Astrocyte (in vitro differentiated cells and primary cell): ENCODE data around the gene NUBPL. TPM values are rescaled to one million over a fixed set of nuclear protein-coding genes. Genes with fewer than 3 reads are reported as not detected.

Experiments
- DNase-seq: peaks from one replicate; pipeline ENCODE4 v3.0.0-alpha.2; 2010; ENCODE audit warnings: low read depth
- FAIRE-seq: peaks from 2 replicates; lab custom pipeline; 2011; peaks lifted over from hg19 to GRCh38; lab: Jason Lieb, UNC
- H2AFZ ChIP-seq: 2 replicates; pipeline ENCODE4 v1.6.0; 2012; ENCODE audit warnings: low read depth, low read length, inconsistent platforms
- H3K27ac ChIP-seq: 2 replicates; pipeline ENCODE4 v1.5.1; 2011; ENCODE audit warnings: low read depth, low read length, inconsistent platforms
- H3K27me3 ChIP-seq: 2 replicates; pipeline ENCODE4 v1.6.0; 2011; ENCODE audit warnings: low read length, inconsistent platforms; ENCODE audit not compliant: insufficient read depth
- H3K36me3 ChIP-seq: 2 replicates; pipeline ENCODE4 v1.5.1; 2011; ENCODE audit warnings: low read length, inconsistent platforms; ENCODE audit not compliant: insufficient read depth
- H3K4me1 ChIP-seq: 2 replicates; pipeline ENCODE4 v1.5.1; 2011; ENCODE audit warnings: low read length, inconsistent platforms; ENCODE audit not compliant: insufficient read depth
- H3K4me2 ChIP-seq: 2 replicates; pipeline ENCODE4 v1.6.0; 2012; ENCODE audit warnings: low read length, inconsistent platforms
- H3K4me3 ChIP-seq: 2 replicates; pipeline ENCODE4 v1.5.1; 2011; ENCODE audit warnings: low read depth, mild to moderate bottlenecking, low read length, inconsistent platforms; ENCODE audit not compliant: insufficient read depth
- H3K79me2 ChIP-seq: 2 replicates; pipeline ENCODE4 v1.6.0; 2012; ENCODE audit warnings: mild to moderate bottlenecking, low read length, inconsistent platforms; ENCODE audit not compliant: insufficient read depth
- H3K9ac ChIP-seq: 2 replicates; pipeline ENCODE4 v1.6.0; 2012; ENCODE audit warnings: mild to moderate bottlenecking, low read length, inconsistent platforms
- H3K9me3 ChIP-seq: 2 replicates; pipeline ENCODE4 v1.5.1; 2012; ENCODE audit warnings: low read depth, mild to moderate bottlenecking, low read length, inconsistent platforms; ENCODE audit not compliant: insufficient read depth
- H4K20me1 ChIP-seq: 2 replicates; pipeline ENCODE4 v1.6.0; 2012; ENCODE audit warnings: low read length, inconsistent platforms; ENCODE audit not compliant: insufficient read depth
- H3K27ac Mint-ChIP-seq: one replicate; pipeline ENCODE4 v1.8.0; 2021; ENCODE audit warnings: mild to moderate bottlenecking, mixed read lengths; ENCODE audit not compliant: unreplicated experiment
- H3K27me3 Mint-ChIP-seq: one replicate; pipeline ENCODE4 v1.8.0; 2021; ENCODE audit warnings: low read depth, mixed read lengths; ENCODE audit not compliant: unreplicated experiment
- H3K36me3 Mint-ChIP-seq: one replicate; pipeline ENCODE4 v1.8.0; 2021; ENCODE audit warnings: low read depth, mixed read lengths; ENCODE audit not compliant: unreplicated experiment
- H3K4me1 Mint-ChIP-seq: one replicate; pipeline ENCODE4 v1.8.0; 2021; ENCODE audit warnings: low read depth, mixed read lengths; ENCODE audit not compliant: unreplicated experiment
- H3K4me3 Mint-ChIP-seq: one replicate; pipeline ENCODE4 v1.8.0; 2021; ENCODE audit warnings: mild to moderate bottlenecking, moderate library complexity, mixed read lengths; ENCODE audit not compliant: unreplicated experiment
- H3K9me3 Mint-ChIP-seq: one replicate; pipeline ENCODE4 v1.8.0; 2021; ENCODE audit warnings: mild to moderate bottlenecking, mixed read lengths; ENCODE audit not compliant: unreplicated experiment
- EZH2 ChIP-seq: IDR thresholded peaks from 2 replicates; pipeline ENCODE4 v1.6.1; 2012; ENCODE audit warnings: mild to moderate bottlenecking, low read length, inconsistent platforms; ENCODE audit not compliant: insufficient read depth
- total RNA-seq: library from RNA; stranded (reverse); gene quantifications from 2 replicates; pipeline ENCODE4 v1.2.1, GENCODE V29; 2021
- TF ChIP-seq, protein P1 (sequence below): IDR thresholded peaks from 2 replicates; pipeline ENCODE4 v1.5.1; 2011; ENCODE audit warnings: low read depth, mild to moderate bottlenecking, inconsistent platforms, low read length, moderate library complexity; ENCODE audit not compliant: insufficient read depth

Gene NUBPL
- total RNA-seq, 1 donor from 2014 or later, result 9.0 TPM

DNA sequence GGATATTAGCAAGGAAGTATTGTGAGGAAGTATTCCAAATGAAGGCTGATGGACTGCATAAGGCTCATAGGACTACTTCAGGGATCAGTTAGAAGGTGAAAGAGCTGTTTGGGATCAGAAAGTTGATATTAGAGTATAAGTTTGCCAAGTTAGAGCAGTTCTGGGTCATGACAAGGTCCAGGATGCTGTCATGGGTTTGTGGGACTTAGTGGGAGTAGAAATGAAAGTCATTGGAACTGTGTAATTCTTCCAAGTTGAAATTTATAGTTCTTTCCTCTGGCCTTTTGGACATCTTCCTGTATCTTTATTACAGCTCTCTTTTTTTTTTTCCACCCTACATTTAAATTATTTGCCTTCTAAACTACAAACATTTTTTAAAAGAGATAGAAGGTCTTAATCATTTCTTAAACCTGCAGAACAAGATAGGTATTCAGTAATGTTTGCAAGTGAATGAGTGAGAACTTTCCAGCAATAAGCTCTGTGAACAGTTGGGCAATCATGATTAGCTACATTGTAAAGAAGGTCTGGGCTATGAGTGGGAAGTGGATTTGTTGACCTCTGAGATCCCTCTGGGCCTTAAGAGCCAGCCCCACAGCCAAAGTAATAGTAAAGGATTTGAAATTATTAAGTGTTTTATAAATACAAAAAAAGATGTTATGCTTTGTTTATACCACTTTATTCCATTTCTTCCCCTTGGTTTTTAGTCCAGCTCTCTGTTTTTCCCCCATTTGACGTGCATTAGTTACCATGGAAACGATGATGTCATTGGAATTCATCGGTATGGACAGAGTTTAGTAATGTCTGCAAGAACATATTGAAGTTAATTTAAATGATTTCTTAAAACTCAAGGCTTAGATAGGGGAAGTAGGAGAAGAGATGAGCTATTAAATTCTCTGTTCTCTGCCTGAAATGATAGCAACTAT, 268.0 kb downstream of the NUBPL start:
- no peaks in the 10 kb centered on the region for H3K36me3 ChIP-seq
- peak overlapping the region; percentile 54 for H3K27ac ChIP-seq
- no peak for FAIRE-seq
- H2AFZ ChIP-seq, result no peak overlapping the region
- H3K79me2 ChIP-seq, result no peaks in the 10 kb centered on the region
- H3K27ac Mint-ChIP-seq, result peak overlapping the region; percentile 11
- no peaks in the 10 kb centered on the region for H3K4me1 Mint-ChIP-seq
- no peak overlapping the region for H3K4me3 Mint-ChIP-seq
- no peaks in the 10 kb centered on the region for H4K20me1 ChIP-seq
- TF ChIP-seq, protein P1, sequence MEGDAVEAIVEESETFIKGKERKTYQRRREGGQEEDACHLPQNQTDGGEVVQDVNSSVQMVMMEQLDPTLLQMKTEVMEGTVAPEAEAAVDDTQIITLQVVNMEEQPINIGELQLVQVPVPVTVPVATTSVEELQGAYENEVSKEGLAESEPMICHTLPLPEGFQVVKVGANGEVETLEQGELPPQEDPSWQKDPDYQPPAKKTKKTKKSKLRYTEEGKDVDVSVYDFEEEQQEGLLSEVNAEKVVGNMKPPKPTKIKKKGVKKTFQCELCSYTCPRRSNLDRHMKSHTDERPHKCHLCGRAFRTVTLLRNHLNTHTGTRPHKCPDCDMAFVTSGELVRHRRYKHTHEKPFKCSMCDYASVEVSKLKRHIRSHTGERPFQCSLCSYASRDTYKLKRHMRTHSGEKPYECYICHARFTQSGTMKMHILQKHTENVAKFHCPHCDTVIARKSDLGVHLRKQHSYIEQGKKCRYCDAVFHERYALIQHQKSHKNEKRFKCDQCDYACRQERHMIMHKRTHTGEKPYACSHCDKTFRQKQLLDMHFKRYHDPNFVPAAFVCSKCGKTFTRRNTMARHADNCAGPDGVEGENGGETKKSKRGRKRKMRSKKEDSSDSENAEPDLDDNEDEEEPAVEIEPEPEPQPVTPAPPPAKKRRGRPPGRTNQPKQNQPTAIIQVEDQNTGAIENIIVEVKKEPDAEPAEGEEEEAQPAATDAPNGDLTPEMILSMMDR, result no peak
- no peak for TF ChIP-seq EZH2
- no peaks in the 10 kb centered on the region for H3K27me3 Mint-ChIP-seq
- H3K9me3 Mint-ChIP-seq, result no peaks in the 10 kb centered on the region
- DNase-seq, result peak; percentile 72
- H3K9me3 ChIP-seq, result no peaks in the 10 kb centered on the region
- H3K4me2 ChIP-seq, result no peak overlapping the region
- H3K4me1 ChIP-seq, result peaks cover 6% of the 10 kb centered on the region
- H3K36me3 Mint-ChIP-seq, result peaks cover 2% of the 10 kb centered on the region
- no peaks in the 10 kb centered on the region for H3K27me3 ChIP-seq
- H3K9ac ChIP-seq, result no peak overlapping the region
- H3K4me3 ChIP-seq, result no peak overlapping the region

DNA sequence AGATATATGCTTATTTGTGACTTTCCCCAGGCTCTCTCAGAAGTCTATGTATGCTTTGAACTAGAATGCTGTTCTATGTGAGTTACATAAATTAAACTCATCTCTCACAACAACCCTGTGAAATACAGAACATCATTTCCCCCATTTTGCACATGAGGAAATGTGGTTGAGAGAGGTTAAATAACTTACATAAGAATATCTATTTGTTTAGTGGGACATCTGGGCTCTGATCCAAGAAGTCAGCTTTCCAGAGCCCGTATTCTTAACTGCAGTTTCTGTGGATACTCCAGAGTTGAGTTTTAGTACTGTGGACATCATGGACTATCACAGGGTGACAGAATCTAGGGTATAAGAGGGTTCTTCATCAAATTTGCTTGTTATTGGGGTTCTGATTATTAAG, 273.4 kb downstream of the NUBPL start:
- H4K20me1 ChIP-seq, result no peaks in the 10 kb centered on the region
- H3K36me3 Mint-ChIP-seq, result no peaks in the 10 kb centered on the region
- H3K27me3 Mint-ChIP-seq, result no peaks in the 10 kb centered on the region

More for the DNA sequence above, 273.4 kb downstream of the NUBPL start:
- Histone ChIP-seq H3K4me1 (peaks cover 2% of the 10 kb centered on the region), H2AFZ (no peak overlapping the region), H3K9ac (no peak overlapping the region), H3K27ac (no peak overlapping the region), H3K4me2 (no peak overlapping the region), H3K4me3 (no peak overlapping the region), H3K9me3 (no peaks in the 10 kb centered on the region), H3K79me2 (no peaks in the 10 kb centered on the region), H3K36me3 (no peaks in the 10 kb centered on the region), H3K27me3 (no peaks in the 10 kb centered on the region)
- Mint-ChIP-seq H3K9me3 (peaks cover 2% of the 10 kb centered on the region), H3K4me3 (no peak overlapping the region), H3K4me1 (no peaks in the 10 kb centered on the region), H3K27ac (no peak overlapping the region)
- TF ChIP-seq, protein P1, result no peak
- TF ChIP-seq EZH2, result no peak
- DNase-seq (peak; percentile 50), FAIRE-seq (peak; percentile 9)
